Left renal cortex interstitium (tissue), 4 donors: ENCODE results near the gene MBD3. TPM values are rescaled to one million over a fixed set of nuclear protein-coding genes. Genes with fewer than 3 reads are reported as not detected.

Experiments
- DNase-seq, 4 donors: peaks; one replicate each; pipeline ENCODE4 v3.0.0-alpha.2; 2013; ENCODE audit warnings: low read depth in 4 of 4, low spot score in 2 of 4, missing footprints in 1 of 4
- polyA plus RNA-seq, 4 donors: library from polyadenylated mRNA; unstranded; fragments of 120-200 nt; gene quantifications; one replicate each; pipeline ENCODE4 v1.2.1, GENCODE V29; 2013; ENCODE audit not compliant: insufficient read length in 4 of 4

The MBD3 gene
- polyA plus RNA-seq, 4 donors, result 43.4 to 85.4 (median 75.7) TPM

GRCh38 chr19:1524287-1524971 is 68.2 kb downstream of the MBD3 start:
- DNase-seq, result no peak

Other genes with a start within 250 kb of the MBD3 start
- gene NDUFS7, start 209.0 kb downstream of the MBD3 start, polyA plus RNA-seq, result 10 to 100 TPM; 43.6 to 99.1 (median 85.1) TPM
- gene GAMT, start 191.3 kb downstream of the MBD3 start, polyA plus RNA-seq, result 10 to 100 TPM; 24.4 to 44.5 (median 40.2) TPM
- 100 to 1,000 TPM in 2 of 4 donors, 10 to 100 TPM in 2; 67.1 to 110 (median 95.0) TPM for gene DAZAP1, start 185.3 kb downstream of the MBD3 start, polyA plus RNA-seq
- gene RPS15, start 154.5 kb downstream of the MBD3 start, polyA plus RNA-seq, result 1,000 to 10,000 TPM in 1 of 4 donors, 100 to 1,000 TPM in 3; 623 to 1,048 (median 767) TPM
- gene APC2, start 142.7 kb downstream of the MBD3 start, polyA plus RNA-seq, result 1 to 10 TPM; 1.1 to 2.0 (median 1.8) TPM
- 10 to 100 TPM; 17.1 to 38.3 (median 33.1) TPM for gene C19orf25, start 113.7 kb downstream of the MBD3 start, polyA plus RNA-seq
- gene PCSK4, start 102.5 kb downstream of the MBD3 start, polyA plus RNA-seq, result 10 to 100 TPM in 1 of 4 donors, 1 to 10 TPM in 3; 3.5 to 11.6 (median 7.4) TPM
- 10 to 100 TPM; 12.5 to 24.8 (median 18.2) TPM for gene REEP6, start 101.7 kb downstream of the MBD3 start, polyA plus RNA-seq
- 1 to 10 TPM in 1 of 4 donors, under 1 TPM in 3; 0.23 to 1.2 (median 0.92) TPM for gene ADAMTSL5, start 79.8 kb downstream of the MBD3 start, polyA plus RNA-seq
- gene PLK5, start 68.8 kb downstream of the MBD3 start, polyA plus RNA-seq, result under 1 TPM; 0.06 to 0.46 (median 0.43) TPM
- gene MEX3D, start 24.5 kb downstream of the MBD3 start, polyA plus RNA-seq, result 10 to 100 TPM; 17.8 to 45.1 (median 32.6) TPM
- gene UQCR11, start 12.6 kb upstream of the MBD3 start, polyA plus RNA-seq, result 100 to 1,000 TPM in 3 of 4 donors, 10 to 100 TPM in 1; 98.3 to 185 (median 125) TPM
- 100 to 1,000 TPM in 3 of 4 donors, 10 to 100 TPM in 1; 90.2 to 139 (median 124) TPM for gene TCF3, start 59.8 kb upstream of the MBD3 start, polyA plus RNA-seq
- under 1 TPM in 2 of 4 donors, not detected in 2; 0.05 to 0.08 TPM for gene ONECUT3, start 160.6 kb upstream of the MBD3 start, polyA plus RNA-seq
- 1 to 10 TPM in 1 of 4 donors, under 1 TPM in 3; 0.52 to 1.0 (median 0.76) TPM for gene ATP8B3, start 219.4 kb upstream of the MBD3 start, polyA plus RNA-seq